Stimulated activated CD4-positive, alpha-beta T cell treated with anti-CD3 and anti-CD28 coated beads, Interleukin-2, amount 100 ng/mL, for 48 hours (primary cell): ENCODE results near the gene TPSG1.
"Not testable (repeated sequence)": the region's sequence is repeated elsewhere in the genome, so short reads cannot be mapped to it uniquely, and the experiment has no call there.

ENCODE experiments used
- DNase-seq, 2 donors: peaks; one replicate each; pipeline ENCODE4 v3.0.0-alpha.2; 2020

The TPSG1 gene

DNA sequence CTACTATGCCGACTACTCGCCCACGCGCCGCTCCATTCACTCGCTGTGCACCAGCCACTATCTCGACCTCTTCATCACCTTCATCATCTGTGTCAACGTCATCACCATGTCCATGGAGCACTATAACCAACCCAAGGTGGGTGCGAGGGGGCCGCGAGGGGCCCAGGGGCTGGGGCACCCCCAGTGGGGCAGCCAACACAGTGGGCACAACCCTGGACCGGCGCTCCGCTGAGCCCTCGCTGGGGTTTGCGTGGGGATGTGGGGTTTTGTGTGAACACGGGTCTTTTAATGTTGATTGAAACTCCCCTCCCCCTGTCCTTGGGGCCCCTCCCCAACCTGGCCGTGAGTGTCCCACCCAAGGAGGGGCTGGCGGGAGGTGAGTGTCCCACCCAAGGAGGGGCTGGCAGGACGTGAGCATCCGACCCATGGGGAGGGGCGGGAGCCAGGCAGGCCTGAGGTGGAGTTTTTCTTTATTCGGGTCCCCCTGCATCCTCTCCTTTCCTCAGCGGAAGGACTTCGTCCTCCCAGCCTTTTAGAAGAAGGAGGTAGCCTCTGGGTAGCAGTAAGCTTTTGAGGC is 11.2 kb downstream of the TPSG1 start:
- DNase-seq = no peak

DNA sequence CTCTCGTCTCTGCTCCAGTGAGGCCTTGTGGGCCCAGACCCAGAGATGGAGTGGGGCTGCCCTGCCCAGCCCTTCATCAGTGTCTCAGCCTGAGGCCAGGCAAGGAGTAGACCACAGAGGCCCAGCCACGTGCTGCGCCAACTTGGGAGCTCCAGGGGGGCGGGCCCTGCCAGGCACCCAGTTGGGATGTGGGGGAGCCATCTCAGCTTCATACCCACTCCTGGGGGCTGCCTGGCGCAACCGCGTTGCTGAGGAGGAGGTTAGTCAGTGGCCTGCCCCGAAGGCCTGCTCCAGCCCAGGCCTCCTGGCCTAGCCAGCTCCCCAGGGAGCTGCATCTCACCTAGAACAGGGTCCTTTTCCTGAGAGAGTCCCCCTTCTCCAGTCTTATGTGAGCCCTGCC is 11.8 kb downstream of the TPSG1 start:
- DNase-seq = no peak

DNA sequence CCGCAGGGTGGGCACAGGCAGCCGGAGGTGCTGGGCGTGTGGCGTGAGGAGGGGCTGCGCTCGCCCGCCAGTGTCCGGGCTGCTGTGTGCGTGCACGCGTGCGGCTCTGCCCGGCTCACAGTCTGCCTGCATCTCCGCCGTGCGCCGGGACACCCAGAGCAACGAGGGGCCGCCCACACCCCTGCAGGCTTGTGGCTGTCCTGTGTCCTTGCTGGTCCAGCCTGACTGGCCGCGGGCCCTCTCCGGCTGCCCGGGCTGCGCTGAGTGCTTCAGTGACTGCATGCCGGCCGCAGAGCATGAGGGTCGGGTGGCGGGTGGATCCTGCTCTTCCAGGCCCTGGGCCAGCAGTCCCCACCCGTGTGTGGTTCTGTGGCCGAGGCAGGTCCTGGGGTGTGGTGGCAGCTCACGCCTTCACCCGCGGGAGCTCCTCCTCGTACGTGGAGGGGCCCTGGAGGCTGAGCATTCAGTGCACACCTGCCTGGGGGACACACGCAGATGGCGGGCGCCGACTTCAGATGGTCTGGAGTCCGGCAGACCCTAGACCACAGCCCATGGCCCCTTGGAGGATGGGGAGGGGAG is 12.4 kb downstream of the TPSG1 start:
- no peak for DNase-seq

DNA sequence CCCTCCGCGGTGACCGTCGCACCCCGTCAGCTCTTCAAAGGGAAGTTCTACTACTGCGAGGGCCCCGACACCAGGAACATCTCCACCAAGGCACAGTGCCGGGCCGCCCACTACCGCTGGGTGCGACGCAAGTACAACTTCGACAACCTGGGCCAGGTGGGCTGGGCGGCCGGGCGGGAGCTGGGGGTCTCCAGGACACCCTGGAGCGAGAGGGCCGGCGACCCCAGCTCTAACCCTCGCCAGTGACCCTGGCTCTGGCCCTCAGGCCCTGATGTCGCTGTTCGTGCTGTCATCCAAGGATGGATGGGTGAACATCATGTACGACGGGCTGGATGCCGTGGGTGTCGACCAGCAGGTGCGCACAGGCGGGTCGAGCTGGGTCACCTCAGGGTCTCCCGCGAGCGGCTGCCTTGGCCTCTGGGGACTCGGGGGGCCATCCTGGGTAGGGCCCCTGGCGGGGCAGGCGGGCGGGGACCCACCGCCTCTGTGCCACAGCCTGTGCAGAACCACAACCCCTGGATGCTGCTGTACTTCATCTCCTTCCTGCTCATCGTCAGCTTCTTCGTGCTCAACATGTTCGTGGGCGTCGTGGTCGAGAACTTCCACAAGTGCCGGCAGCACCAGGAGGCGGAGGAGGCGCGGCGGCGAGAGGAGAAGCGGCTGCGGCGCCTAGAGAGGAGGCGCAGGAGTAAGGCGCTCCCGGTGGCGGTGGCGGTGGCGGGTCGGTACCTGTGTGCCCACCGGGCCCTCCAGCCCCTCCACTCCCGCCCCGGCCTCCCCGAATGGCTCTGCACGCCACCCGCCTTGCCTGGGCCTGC is 13.4 kb downstream of the TPSG1 start:
- DNase-seq = no peak

DNA sequence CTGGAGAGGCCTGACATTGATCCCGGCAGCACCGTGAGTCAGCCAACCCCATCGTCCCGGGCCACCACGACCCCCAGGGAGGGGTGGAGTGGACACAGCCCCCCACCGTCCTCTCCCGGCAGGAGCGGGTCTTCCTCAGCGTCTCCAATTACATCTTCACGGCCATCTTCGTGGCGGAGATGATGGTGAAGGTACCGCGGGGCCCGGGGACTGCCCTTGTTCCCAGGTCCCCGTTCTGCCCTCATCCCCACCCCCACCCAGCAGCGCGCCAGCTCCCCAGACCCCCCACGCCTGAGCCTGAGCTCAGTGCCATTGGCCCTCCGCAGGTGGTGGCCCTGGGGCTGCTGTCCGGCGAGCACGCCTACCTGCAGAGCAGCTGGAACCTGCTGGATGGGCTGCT is 14.6 kb downstream of the TPSG1 start:
- DNase-seq = no peak

DNA sequence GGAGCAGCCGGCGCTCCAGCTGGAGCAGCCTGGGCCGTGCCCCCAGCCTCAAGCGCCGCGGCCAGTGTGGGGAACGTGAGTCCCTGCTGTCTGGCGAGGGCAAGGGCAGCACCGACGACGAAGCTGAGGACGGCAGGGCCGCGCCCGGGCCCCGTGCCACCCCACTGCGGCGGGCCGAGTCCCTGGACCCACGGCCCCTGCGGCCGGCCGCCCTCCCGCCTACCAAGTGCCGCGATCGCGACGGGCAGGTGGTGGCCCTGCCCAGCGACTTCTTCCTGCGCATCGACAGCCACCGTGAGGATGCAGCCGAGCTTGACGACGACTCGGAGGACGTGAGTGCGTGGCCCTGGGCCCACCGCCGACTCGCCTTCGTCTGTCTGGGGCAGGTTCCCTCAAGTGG is 16.0 kb downstream of the TPSG1 start:
- no peak for DNase-seq

DNA sequence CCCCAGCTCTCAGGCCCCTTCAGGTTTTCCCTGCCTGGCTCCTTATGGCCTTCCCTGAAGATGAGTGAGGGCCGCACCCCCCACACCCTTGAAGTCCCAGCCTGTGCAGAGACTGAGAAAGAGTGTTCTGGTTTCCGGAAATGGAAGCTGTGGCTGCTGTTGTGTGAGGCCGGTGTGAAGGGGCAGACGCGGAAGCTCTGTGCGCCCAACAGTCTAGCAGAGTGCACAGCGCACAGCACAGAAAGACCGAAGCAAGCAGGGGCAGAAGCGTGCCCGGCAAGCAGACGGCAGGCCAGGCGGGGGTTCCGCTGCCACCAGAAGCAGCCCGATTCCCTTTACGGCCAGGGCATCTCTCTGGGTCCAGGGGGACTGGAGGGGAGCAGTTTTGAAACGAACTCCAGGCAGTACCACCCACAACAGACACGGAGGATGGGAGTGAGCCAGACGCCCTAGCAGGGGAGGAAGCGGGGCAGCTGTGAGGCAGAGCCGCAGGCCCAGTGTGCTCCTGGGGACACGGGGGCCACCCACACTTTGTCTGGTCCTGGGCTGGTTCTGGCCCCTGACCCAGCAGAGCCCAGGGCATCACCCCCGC is 16.7 kb downstream of the TPSG1 start:
- DNase-seq = no peak

DNA sequence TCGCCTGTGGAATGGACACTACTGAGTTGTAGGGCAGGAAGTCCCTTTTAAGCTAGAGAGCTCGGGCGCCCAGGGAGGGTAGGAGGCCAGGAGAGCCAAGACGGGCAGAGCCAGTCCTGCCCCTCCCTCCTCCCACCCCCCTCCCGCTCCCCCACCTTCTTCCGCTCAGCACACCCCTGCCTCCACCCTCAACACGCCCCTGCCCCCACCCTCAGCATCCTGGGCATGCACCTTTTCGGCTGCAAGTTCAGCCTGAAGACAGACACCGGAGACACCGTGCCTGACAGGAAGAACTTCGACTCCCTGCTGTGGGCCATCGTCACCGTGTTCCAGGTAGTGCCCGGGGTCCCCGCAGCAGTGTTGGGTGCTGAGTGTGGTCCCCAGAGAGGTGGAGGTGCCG is 18.3 kb downstream of the TPSG1 start:
- no peak for DNase-seq

DNA sequence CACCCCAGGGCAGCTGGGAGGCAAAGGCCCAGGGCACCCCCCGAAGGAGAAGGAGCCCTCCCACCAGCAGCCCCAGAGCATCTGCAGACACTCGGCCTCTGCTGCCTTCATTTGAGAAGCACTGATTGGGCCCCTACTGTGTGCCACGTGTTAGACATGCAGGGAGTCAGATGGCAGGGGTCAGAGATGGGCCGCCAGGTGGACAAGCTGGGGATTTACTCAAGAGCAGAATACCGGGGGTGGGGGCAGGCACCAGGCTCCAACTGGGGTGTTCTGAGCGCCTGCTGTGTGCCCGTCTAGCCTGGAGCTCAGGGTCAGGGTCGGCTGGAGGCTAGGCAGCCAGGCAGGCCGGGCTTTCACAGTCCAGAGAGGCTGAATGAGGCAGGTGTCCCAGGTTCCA is 18.7 kb downstream of the TPSG1 start:
- no peak for DNase-seq

DNA sequence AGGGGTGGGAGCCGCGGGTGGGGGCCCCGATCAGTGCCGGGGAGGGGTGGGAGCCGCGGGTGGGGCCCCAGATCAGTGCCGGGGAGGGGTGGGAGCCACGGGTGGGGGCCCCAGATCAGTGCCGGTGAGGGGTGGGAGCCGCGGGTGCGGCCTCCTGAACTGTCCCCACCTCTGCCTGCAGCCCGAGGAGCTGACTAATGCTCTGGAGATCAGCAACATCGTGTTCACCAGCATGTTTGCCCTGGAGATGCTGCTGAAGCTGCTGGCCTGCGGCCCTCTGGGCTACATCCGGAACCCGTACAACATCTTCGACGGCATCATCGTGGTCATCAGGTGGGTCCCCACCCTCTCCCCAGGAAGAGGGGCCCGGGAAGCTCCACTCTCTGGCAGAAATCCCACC is 20.1 kb downstream of the TPSG1 start:
- no peak for DNase-seq

DNA sequence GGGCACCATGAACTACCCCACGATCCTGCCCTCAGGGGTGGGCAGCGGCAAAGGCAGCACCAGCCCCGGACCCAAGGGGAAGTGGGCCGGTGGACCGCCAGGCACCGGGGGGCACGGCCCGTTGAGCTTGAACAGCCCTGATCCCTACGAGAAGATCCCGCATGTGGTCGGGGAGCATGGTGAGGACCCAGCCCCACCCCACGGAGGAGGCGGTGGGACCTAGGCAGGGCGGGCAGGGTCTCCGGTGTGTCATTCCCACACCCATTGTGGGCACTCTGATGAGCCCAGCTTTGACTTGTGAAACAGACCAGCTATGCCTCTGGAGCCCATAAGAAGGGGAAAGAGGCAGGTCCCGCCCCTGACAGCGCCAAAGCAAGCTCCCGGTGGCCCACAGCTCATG is 22.8 kb downstream of the TPSG1 start:
- DNase-seq = no peak

DNA sequence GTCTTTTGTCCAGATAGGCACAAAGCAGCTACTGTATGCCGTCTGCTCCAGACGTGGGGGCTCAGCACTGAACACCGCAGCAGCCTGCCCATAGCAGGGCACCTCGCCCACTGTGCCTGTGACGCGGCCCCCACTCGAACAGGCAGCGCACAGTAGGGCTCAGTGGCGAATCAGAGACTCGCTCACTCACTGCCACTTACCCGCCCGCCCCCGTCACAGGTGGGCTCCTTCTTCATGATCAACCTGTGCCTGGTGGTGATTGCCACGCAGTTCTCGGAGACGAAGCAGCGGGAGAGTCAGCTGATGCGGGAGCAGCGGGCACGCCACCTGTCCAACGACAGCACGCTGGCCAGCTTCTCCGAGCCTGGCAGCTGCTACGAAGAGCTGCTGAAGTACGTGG is 23.6 kb downstream of the TPSG1 start:
- DNase-seq = no peak

DNA sequence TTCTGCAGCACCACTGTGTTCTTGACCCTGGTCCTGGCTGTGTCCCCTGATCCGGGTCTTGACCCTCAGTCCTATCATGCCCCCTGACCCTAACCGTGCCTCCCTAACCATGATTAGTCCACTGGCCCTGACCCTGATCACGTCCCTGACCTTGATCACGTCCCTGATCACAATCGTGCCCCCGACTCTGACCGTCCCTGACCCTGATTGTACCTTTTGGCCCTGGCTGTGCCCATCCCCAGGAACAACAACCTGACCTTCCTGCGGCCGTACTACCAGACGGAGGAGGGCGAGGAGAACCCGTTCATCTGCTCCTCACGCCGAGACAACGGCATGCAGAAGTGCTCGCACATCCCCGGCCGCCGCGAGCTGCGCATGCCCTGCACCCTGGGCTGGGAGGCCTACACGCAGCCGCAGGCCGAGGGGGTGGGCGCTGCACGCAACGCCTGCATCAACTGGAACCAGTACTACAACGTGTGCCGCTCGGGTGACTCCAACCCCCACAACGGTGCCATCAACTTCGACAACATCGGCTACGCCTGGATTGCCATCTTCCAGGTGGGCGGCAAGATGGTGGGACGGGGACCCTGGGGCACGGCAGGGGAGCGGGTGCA is 24.9 kb downstream of the TPSG1 start:
- no peak for DNase-seq

DNA sequence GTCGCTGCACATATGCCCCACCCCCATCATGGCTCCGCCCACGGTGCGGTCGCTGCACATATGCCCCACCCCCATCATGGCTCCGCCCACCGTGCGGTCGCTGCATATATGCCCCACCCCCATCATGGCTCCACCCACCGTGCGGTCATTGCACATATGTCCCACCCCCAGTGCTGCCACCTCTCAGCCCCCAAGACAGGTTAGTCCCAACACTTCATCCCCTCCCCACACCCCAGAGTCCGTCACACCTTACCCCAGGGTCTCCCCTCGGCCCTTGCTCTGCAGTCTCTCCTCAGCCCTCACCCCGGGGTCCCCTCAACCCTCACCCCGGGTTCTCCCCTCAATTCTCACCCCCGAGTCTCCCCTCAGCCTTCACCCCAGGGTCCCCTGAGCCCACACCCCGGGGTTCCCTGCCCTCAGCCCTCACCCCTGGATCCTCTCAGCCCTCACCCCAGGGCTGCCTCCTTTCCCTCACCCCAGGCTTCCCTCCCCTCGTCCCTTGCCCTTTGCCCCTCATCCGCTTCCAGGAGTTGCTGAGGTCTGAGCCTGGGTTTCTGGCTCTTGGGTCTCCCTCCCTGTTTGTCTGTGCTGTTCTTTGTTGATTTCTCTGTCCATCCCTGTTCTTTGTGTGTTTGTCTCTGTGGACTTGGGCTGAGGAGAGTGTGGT is 25.6 kb downstream of the TPSG1 start:
- no peak for DNase-seq

DNA sequence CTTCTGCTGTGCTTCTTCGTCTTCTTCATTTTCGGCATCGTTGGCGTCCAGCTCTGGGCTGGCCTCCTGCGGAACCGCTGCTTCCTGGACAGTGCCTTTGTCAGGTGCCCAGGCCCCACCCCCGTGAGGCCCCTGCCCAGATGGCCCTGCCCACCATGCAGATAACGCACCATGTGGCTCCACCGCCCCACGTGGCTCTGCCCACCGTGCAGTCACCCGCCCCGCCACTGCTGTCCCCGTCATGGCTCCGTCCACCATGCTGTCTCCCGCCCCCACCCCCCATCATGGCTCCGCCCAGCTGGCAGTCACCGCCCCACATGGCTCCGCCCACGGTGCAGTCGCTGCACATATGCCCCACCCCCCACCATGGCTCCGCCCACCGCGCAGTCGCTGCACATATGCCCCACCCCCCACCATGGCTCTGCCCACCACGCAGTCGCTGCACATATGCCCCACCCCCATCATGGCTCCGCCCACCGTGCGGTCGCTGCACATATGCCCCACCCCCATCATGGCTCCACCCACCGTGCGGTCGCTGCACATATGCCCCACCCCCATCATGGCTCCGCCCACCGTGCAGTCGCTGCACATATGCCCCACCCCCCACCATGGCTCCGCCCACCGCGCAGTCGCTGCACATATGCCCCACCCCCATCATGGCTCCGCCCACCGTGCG is 26.3 kb downstream of the TPSG1 start:
- DNase-seq = not testable (repeated sequence)

DNA sequence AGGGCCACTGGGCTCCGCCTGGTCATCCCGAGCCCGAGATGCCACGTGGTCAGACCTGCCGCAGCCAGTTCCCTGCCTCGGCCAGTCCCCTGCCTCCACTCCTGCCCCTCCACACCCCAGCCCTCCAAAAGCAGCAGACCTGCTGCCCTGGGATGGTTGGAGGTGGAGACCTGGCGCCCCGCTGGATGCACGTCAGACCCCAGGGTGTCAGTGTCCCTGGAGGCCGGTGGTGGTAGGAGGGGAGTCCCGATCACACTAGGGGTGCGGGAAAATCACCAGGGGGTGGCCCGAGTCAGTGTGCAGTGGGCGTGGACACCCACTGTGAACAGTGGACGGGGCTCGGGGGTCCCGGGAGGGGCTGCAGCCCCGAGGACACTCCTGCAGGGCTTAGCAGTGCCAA is 26.9 kb downstream of the TPSG1 start:
- DNase-seq = no peak

DNA sequence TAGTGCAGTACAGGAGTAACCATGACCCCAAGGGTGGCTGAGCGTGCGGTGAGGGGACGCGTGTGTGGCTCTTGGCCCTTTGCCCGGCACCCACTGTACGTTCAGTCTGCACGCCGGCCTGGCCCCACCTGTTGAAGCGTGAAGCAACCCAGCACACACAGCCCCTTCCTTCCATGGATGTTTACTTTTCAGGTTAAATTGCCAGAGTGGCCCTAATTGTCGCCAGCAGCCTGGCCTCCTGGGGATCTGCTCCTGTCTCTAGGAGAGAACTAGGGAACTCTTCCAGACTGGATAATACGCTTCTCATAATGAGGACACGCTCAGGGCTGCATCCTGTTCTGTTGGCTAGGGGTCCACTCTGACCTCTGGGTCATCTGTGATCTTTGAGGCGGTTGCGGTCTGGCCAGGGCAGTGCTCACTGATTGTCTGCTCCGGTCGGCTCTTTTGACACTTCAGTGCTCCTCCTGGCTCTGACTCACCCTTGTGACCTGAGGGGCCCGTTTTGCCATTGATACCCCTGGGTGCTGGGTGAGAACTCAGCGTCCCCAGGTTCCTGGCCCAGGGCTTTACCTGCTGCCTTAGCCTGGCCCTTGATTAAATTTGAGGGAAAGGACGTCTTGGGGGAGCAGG is 27.7 kb downstream of the TPSG1 start:
- DNase-seq = no peak

DNA sequence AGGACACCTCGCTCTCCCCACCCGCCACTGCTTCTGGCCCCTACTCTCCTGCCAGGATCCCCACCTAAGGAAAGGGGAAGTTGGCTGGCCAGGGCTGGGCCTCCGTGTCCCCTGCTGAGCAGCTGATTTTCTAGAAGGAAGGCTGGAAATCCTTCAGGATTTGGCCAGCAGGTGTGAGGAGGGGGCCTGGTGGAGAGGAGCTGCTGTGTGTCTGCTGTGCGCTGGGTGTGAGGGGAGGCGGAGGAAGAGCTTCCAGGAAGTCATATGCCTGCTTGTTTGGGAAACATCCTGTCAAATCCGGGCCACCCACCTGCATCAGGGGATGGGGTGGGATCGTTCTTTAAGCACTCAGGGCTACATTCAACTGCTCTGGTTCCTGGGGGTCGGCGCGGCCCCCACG is 28.6 kb downstream of the TPSG1 start:
- DNase-seq = no peak

DNA sequence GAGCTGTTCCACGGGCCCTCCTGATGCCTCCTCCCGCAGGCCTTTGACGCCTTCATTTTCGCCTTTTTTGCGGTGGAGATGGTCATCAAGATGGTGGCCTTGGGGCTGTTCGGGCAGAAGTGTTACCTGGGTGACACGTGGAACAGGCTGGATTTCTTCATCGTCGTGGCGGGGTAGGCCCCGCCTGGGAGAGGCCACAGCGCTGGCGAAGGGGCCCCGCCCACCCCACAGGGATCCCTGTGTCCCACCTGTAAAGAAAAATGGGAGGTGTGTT is 29.7 kb downstream of the TPSG1 start:
- DNase-seq = no peak

DNA sequence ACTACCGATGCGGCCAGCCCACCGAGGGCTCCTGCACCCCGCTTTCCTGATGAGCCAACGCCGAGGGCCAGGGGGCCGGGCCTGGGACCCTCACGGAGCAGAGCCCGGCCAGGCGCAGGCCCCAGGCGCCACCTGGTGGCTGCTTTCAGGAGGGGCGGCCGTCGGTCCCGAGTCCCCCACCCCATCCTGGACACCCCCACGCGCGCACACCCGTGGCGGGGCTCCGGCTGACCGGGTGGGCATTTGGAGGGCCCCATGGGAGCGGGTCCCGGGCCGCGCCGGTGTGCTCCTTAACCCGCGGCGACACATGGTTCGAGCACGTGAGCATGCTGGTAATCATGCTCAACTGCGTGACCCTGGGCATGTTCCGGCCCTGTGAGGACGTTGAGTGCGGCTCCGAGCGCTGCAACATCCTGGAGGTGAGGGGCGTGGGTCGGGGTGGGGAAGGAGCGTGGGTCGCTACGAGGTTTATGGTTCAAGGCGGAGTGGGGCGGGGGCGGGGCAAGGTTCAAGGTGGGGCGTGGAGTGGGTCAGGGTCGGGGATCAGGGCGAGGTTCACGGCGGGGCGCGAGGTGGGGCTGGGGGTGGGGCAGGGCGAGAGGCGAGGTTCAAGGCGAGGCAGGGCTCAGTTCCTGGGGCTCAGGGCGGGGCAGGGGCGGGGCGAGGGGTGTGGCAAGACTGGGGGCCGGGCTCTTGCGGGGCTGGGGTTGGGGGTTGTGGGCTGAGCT is 30.2 kb downstream of the TPSG1 start:
- peak in 1 of 2 donors; percentile 23 for DNase-seq

DNA sequence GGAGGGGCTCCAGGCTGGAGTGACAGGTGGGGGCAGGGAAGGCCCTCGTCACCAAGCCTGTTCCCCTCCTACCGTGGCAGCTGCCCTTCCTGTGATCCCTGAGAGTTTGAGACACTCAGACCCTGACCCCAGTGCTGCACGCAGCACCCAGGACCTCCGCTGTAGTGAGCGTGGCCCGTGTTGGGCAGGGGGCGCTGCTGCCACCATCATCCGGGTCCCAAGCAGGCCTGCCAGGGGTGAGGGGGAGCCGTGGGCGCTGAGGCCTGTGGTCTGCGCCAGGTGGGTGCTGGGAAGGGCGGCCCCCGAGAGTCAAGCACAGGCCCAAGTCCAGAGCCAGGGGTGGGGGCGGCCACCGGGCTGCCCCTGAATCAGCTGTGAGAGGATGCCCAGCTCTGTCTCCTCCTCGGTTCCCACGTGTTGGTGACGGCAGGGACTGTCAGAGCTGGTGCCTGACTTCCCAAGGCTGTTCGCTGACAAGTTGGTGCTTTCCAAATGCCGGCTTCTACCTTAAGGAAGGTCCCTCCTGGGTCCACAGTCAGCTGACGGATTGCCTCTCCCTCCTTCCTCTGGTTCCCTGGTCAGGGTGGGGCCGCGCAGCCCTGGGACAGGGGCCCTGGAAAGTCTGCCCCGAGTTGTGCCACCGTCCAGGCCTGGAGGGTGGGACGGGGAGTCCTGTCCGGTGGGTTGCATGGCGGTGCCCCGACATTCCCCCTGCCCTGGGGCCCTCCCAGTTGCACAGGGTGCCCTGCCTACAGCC is 31.1 kb downstream of the TPSG1 start:
- no peak for DNase-seq
